HepG2 (cell line): ENCODE data around the gene KRTAP9-4.

ENCODE experiments used
- CC2D1A ChIP-seq: sonication (generic); formaldehyde crosslinking; IDR thresholded peaks from 2 replicates; pipeline ENCODE4 v1.8.1; 2023; ENCODE audit warnings: mild to moderate bottlenecking, missing genetic modification reagents
- EZH2 ChIP-seq: conservative IDR thresholded peaks from 2 replicates; pipeline ENCODE4 v1.6.1; 2012; ENCODE audit warnings: mild to moderate bottlenecking, low read depth, low read length, moderate library complexity
- HOXA7 ChIP-seq: sonication (generic); formaldehyde crosslinking; IDR thresholded peaks from 2 replicates; pipeline ENCODE4 v1.8.1; 2022; ENCODE audit warnings: mild to moderate bottlenecking, missing genetic modification reagents, moderate library complexity
- JUN ChIP-seq: sonication (generic); formaldehyde crosslinking; IDR thresholded peaks from 2 replicates; pipeline ENCODE4 v1.4.0; 2020; ENCODE audit warnings: mild to moderate bottlenecking, missing genetic modification reagents
- ZSCAN12 ChIP-seq: sonication (generic); formaldehyde crosslinking; IDR thresholded peaks from 2 replicates; pipeline ENCODE4 v1.9.0; 2021; ENCODE audit warnings: mild to moderate bottlenecking, missing genetic modification reagents
- TF ChIP-seq, protein P1 (sequence below): sonication (generic); formaldehyde crosslinking; IDR thresholded peaks from 2 replicates; pipeline ENCODE4 v1.4.0; 2020; ENCODE audit warnings: mild to moderate bottlenecking, missing genetic modification reagents
- TF ChIP-seq, protein P2 (sequence below): sonication (generic); formaldehyde crosslinking; IDR thresholded peaks from 2 replicates; pipeline ENCODE4 v1.5.0; 2020; ENCODE audit warnings: mild to moderate bottlenecking, missing genetic modification reagents, moderate library complexity

DNA sequence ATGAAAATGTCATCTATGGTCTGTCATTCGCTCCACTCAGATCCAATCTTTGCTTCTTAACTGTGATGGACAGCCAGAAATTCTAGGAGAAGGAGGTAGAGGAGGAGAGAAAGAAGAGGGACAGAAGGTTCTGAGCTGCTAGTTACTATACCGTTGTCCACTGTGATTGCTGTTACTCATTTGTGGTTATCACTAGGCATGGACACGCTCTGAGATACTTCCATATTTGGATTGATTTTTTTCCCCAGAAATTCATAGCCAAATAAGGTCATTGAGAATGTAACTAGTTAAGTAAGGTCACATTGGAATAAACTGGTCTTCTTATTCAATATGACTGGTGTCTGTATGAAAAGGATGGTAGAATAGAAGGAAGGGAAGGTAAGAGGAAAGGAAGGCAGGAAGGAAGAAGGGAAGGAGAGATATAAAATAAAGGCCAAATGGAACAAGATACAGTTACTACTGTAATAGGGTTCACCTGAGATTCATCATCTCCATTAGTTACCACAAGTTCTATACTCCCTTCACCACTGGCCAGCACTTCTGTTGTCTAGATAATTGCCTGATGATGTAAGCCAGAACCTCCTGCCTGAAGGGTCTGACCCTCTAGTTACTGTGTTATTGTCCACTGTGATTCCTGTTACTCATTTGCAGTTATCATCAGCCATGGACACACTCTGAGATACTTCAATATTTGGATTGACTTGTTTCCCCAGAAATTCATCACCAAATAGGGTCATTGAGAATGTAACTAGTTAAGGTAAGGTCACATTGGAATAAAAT is 28.9 kb downstream of the KRTAP9-4 start:
- TF ChIP-seq EZH2 (no peak), JUN (CRISPR knock-in tag) (no peak), ZSCAN12 (no peak), HOXA7 (CRISPR knock-in tag) (no peak), CC2D1A (CRISPR knock-in tag) (no peak)
- TF ChIP-seq, protein P1, sequence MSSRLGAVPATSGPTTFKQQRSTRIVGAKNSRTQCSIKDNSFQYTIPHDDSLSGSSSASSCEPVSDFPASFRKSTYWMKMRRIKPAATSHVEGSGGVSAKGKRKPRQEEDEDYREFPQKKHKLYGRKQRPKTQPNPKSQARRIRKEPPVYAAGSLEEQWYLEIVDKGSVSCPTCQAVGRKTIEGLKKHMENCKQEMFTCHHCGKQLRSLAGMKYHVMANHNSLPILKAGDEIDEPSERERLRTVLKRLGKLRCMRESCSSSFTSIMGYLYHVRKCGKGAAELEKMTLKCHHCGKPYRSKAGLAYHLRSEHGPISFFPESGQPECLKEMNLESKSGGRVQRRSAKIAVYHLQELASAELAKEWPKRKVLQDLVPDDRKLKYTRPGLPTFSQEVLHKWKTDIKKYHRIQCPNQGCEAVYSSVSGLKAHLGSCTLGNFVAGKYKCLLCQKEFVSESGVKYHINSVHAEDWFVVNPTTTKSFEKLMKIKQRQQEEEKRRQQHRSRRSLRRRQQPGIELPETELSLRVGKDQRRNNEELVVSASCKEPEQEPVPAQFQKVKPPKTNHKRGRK (CRISPR knock-in tag) = no peak
- TF ChIP-seq, protein P2, sequence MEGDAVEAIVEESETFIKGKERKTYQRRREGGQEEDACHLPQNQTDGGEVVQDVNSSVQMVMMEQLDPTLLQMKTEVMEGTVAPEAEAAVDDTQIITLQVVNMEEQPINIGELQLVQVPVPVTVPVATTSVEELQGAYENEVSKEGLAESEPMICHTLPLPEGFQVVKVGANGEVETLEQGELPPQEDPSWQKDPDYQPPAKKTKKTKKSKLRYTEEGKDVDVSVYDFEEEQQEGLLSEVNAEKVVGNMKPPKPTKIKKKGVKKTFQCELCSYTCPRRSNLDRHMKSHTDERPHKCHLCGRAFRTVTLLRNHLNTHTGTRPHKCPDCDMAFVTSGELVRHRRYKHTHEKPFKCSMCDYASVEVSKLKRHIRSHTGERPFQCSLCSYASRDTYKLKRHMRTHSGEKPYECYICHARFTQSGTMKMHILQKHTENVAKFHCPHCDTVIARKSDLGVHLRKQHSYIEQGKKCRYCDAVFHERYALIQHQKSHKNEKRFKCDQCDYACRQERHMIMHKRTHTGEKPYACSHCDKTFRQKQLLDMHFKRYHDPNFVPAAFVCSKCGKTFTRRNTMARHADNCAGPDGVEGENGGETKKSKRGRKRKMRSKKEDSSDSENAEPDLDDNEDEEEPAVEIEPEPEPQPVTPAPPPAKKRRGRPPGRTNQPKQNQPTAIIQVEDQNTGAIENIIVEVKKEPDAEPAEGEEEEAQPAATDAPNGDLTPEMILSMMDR (CRISPR knock-in tag) = no peak
